HEK293 (cell line): ENCODE data around the gene PHF20.

Source experiments
- CTCF ChIA-PET: fragments of 350-600 bp; formaldehyde crosslinking; extraction: SDS; loops from one replicate; lab custom pipeline; 2021; ENCODE audit warnings: antibody characterized with exemption; lab: Yijun Ruan, JAX
- POLR2A ChIA-PET: fragments of 300-600 bp; formaldehyde crosslinking; extraction: SDS; loops from one replicate; lab custom pipeline; 2020; ENCODE audit warnings: antibody characterized with exemption, inconsistent platforms; lab: Yijun Ruan, JAX
- H3K27ac ChIP-seq: fragments of 200-500 bp; sonication (Bioruptor generic); 2 replicates; pipeline ENCODE4 v1.5.1; 2014; ENCODE audit warnings: low read depth, low read length, control low read depth, inconsistent platforms; ENCODE audit errors: extremely low read depth
- H3K36me3 ChIP-seq, 2 experiments: fragments of 200-500 bp in 1 of 2; sonication (Bioruptor generic) in 1 of 2; 1 replicate in 1 of 2; 2 replicates in 1 of 2; pipeline ENCODE4 v1.5.1; 2014 to 2017; ENCODE audit warnings: inconsistent platforms in 2 of 2, low read length in 2 of 2; ENCODE audit not compliant: control insufficient read depth in 2 of 2, insufficient read depth in 1 of 2
- H3K4me1 ChIP-seq: fragments of 200-500 bp; sonication (Bioruptor generic); 2 replicates; pipeline ENCODE4 v1.5.1; 2014; ENCODE audit warnings: mild to moderate bottlenecking, low read length, inconsistent platforms; ENCODE audit not compliant: control insufficient read depth, insufficient read depth
- H3K4me3 ChIP-seq: 2 replicates; pipeline ENCODE4 v1.5.1; 2011; ENCODE audit warnings: low read depth, mild to moderate bottlenecking, control low read depth, low read length, moderate library complexity
- H3K9me3 ChIP-seq: fragments of 200-500 bp; sonication (Bioruptor generic); 2 replicates; pipeline ENCODE4 v1.5.1; 2014; ENCODE audit warnings: low read depth, low read length, inconsistent platforms; ENCODE audit not compliant: control insufficient read depth, insufficient read depth
- FEZF1 ChIP-seq: fragments of 450-650 bp; formaldehyde crosslinking; IDR thresholded peaks from 2 replicates; pipeline ENCODE4 v1.5.1; 2016; ENCODE audit warnings: missing biosample characterization, missing genetic modification characterization
- GFI1B ChIP-seq: fragments of 450-650 bp; formaldehyde crosslinking; IDR thresholded peaks from 2 replicates; pipeline ENCODE4 v1.5.1; 2016; ENCODE audit warnings: missing biosample characterization, missing genetic modification characterization
- GLI2 ChIP-seq: fragments of 450-650 bp; formaldehyde crosslinking; IDR thresholded peaks from 2 replicates; pipeline ENCODE4; 2017; ENCODE audit warnings: missing biosample characterization, missing genetic modification characterization, low read depth, borderline replicate concordance
- GLI4 ChIP-seq: fragments of 450-650 bp; formaldehyde crosslinking; IDR thresholded peaks from 2 replicates; pipeline ENCODE4 v1.5.1; 2016; ENCODE audit warnings: missing biosample characterization, missing genetic modification characterization
- IKZF3 ChIP-seq: fragments of 450-650 bp; IDR thresholded peaks from 2 replicates; pipeline ENCODE4 v1.5.0; 2018; ENCODE audit warnings: missing biosample characterization, mild to moderate bottlenecking, missing genetic modification characterization, moderate library complexity
- MEIS1 ChIP-seq: sonication (generic); formaldehyde crosslinking; IDR thresholded peaks from 2 replicates; pipeline ENCODE4 v1.8.1; 2022; ENCODE audit warnings: missing genetic modification reagents, mild to moderate bottlenecking, borderline replicate concordance
- MYNN ChIP-seq: fragments of 450-650 bp; formaldehyde crosslinking; IDR thresholded peaks from 2 replicates; pipeline ENCODE4 v1.5.1; 2016; ENCODE audit warnings: missing biosample characterization, missing genetic modification characterization, borderline replicate concordance
- SCRT2 ChIP-seq: fragments of 450-650 bp; formaldehyde crosslinking; IDR thresholded peaks from 2 replicates; pipeline ENCODE4 v1.5.1; 2016; ENCODE audit warnings: missing biosample characterization, missing genetic modification characterization
- SP2 ChIP-seq: fragments of 450-650 bp; formaldehyde crosslinking; IDR thresholded peaks from 2 replicates; pipeline ENCODE4 v1.5.1; 2016; ENCODE audit warnings: missing biosample characterization, missing genetic modification characterization
- ZBTB17 ChIP-seq: fragments of 450-650 bp; formaldehyde crosslinking; IDR thresholded peaks from 2 replicates; pipeline ENCODE4 v1.5.1; 2016; ENCODE audit warnings: missing biosample characterization, missing genetic modification characterization
- ZBTB48 ChIP-seq: fragments of 450-650 bp; formaldehyde crosslinking; IDR thresholded peaks from 2 replicates; pipeline ENCODE4 v1.5.1; 2016; ENCODE audit warnings: missing biosample characterization, missing genetic modification characterization
- ZFHX2 ChIP-seq: fragments of 450-650 bp; formaldehyde crosslinking; conservative IDR thresholded peaks from 2 replicates; pipeline ENCODE4 v1.5.1; 2016; ENCODE audit warnings: missing biosample characterization, missing genetic modification characterization
- ZIC2 ChIP-seq: fragments of 450-650 bp; formaldehyde crosslinking; IDR thresholded peaks from 2 replicates; pipeline ENCODE4 v1.5.1; 2016; ENCODE audit warnings: missing biosample characterization, missing genetic modification characterization
- ZNF2 ChIP-seq: fragments of 450-650 bp; formaldehyde crosslinking; IDR thresholded peaks from 2 replicates; pipeline ENCODE4 v1.5.1; 2016; ENCODE audit warnings: missing biosample characterization, missing genetic modification characterization
- ZNF248 ChIP-seq: fragments of 450-650 bp; formaldehyde crosslinking; IDR thresholded peaks from 2 replicates; pipeline ENCODE4 v1.5.1; 2017; ENCODE audit warnings: missing biosample characterization, missing genetic modification characterization
- ZNF335 ChIP-seq: fragments of 450-650 bp; formaldehyde crosslinking; conservative IDR thresholded peaks from 2 replicates; pipeline ENCODE4 v1.5.1; 2016; ENCODE audit warnings: missing biosample characterization, missing genetic modification characterization
- ZNF366 ChIP-seq: fragments of 450-650 bp; formaldehyde crosslinking; conservative IDR thresholded peaks from 2 replicates; pipeline ENCODE4 v1.5.1; 2016; ENCODE audit warnings: missing biosample characterization, missing genetic modification characterization
- ZNF529 ChIP-seq: fragments of 450-650 bp; formaldehyde crosslinking; IDR thresholded peaks from 2 replicates; pipeline ENCODE4 v1.5.1; 2017; ENCODE audit warnings: missing genetic modification characterization, missing biosample characterization; ENCODE audit not compliant: insufficient replicate concordance
- ZNF558 ChIP-seq: fragments of 450-650 bp; formaldehyde crosslinking; IDR thresholded peaks from 2 replicates; pipeline ENCODE4 v1.5.1; 2016; ENCODE audit warnings: missing biosample characterization, missing genetic modification characterization
- TF ChIP-seq, protein P1 (sequence below): fragments of 450-650 bp; formaldehyde crosslinking; IDR thresholded peaks from 2 replicates; pipeline ENCODE4 v1.5.1; 2016; ENCODE audit warnings: missing biosample characterization, missing genetic modification characterization, borderline replicate concordance
- TF ChIP-seq, protein P2 (sequence below): sonication (generic); formaldehyde crosslinking; IDR thresholded peaks from 2 replicates; pipeline ENCODE4 v1.8.1; 2022; ENCODE audit warnings: mild to moderate bottlenecking, moderate library complexity, missing genetic modification reagents

PHF20 gene

DNA sequence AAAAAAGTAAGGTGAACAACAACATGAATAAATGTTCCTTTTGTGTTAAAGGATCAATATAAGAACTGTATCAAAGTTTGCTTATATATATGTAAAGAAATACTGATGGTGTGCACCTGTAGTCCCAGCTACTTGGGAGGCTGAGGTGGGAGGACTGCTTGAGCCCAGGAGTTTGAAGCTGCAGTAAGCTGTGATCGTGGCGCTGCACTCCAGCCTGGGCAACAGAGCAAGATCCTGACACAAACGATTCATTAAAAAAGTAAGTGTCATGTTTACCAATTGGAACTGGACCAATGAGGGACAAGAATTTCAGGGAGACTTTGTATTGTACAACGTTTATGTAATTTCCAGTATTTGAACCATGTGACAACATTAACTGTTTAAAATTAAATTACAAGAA, 5.0 kb upstream of the PHF20 start:
- ChIA-PET POLR2A (interaction anchor here (7.5 kb wide), 1 partner anchor 24 kb away, joined by 109 read pairs; the partner anchor contains the start of gene RBM39), CTCF (no interaction called here)
- Histone ChIP-seq H3K9me3 (no peaks in the 10 kb centered on the region), H3K4me3 (no peak overlapping the region), H3K27ac (no peak overlapping the region), H3K36me3 (no peaks in the 10 kb centered on the region), H3K4me1 (no peaks in the 10 kb centered on the region)
- TF ChIP-seq GLI2 (tag by site-specific recombination) (no peak), GLI4 (tag by site-specific recombination) (no peak), ZNF2 (no peak), ZNF248 (no peak)
- TF ChIP-seq, protein P1, sequence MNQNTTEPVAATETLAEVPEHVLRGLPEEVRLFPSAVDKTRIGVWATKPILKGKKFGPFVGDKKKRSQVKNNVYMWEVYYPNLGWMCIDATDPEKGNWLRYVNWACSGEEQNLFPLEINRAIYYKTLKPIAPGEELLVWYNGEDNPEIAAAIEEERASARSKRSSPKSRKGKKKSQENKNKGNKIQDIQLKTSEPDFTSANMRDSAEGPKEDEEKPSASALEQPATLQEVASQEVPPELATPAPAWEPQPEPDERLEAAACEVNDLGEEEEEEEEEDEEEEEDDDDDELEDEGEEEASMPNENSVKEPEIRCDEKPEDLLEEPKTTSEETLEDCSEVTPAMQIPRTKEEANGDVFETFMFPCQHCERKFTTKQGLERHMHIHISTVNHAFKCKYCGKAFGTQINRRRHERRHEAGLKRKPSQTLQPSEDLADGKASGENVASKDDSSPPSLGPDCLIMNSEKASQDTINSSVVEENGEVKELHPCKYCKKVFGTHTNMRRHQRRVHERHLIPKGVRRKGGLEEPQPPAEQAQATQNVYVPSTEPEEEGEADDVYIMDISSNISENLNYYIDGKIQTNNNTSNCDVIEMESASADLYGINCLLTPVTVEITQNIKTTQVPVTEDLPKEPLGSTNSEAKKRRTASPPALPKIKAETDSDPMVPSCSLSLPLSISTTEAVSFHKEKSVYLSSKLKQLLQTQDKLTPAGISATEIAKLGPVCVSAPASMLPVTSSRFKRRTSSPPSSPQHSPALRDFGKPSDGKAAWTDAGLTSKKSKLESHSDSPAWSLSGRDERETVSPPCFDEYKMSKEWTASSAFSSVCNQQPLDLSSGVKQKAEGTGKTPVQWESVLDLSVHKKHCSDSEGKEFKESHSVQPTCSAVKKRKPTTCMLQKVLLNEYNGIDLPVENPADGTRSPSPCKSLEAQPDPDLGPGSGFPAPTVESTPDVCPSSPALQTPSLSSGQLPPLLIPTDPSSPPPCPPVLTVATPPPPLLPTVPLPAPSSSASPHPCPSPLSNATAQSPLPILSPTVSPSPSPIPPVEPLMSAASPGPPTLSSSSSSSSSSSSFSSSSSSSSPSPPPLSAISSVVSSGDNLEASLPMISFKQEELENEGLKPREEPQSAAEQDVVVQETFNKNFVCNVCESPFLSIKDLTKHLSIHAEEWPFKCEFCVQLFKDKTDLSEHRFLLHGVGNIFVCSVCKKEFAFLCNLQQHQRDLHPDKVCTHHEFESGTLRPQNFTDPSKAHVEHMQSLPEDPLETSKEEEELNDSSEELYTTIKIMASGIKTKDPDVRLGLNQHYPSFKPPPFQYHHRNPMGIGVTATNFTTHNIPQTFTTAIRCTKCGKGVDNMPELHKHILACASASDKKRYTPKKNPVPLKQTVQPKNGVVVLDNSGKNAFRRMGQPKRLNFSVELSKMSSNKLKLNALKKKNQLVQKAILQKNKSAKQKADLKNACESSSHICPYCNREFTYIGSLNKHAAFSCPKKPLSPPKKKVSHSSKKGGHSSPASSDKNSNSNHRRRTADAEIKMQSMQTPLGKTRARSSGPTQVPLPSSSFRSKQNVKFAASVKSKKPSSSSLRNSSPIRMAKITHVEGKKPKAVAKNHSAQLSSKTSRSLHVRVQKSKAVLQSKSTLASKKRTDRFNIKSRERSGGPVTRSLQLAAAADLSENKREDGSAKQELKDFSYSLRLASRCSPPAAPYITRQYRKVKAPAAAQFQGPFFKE (tag by site-specific recombination), result no peak

DNA sequence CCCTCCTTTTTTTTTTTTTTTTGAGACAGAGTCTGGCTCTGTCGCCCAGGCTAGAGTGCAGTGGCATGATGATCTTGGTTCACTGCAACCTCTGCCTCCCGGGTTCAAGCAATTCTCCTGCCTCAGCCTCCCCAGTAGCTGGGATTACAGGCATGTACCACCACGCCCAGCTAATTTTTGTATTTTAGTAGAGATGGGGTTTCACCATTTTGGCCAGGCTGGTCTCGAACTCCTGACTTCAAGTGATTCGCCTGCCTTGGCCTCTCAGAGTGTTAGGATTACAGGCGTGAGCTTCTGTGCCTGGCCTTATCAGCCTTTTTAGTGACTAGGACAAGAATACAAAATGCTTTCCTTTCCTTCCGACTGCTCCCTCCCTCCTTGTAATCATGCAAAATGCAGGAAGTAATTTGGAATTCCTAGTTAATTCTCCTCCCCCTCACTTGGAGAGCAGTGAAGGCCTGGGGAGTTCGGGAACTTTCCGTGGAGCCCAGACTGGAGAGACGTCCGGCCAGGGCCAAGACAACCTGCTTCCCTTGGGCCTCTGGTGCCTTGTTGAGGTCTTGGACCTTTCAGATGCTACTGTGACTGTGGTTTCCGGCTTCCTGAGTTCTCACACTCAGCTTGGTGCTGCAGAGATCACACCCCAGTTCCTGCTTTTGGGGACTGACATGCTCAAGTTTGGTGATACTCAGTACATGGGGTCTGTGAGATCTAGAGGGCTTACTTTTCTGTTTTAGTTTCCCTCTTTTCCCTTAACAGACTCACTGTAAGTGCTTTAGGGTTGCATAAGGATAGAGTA, 3.9 kb upstream of the PHF20 start:
- TF ChIP-seq ZNF335, result 0 out of 2 replicates have a peak, but pooled peaks have one; percentile 14
- no peak for TF ChIP-seq ZNF529 (tag by site-specific recombination)
- Histone ChIP-seq H3K4me1 (peaks cover 2% of the 10 kb centered on the region), H3K27ac (no peak overlapping the region), H3K9me3 (no peaks in the 10 kb centered on the region), H3K4me3 (no peak overlapping the region), H3K36me3 (no peaks in the 10 kb centered on the region)
- ChIA-PET CTCF (interaction anchor here (1.8 kb wide), 1 partner anchor 26 kb away, joined by 5 read pairs; the partner anchor contains the start of gene RBM39), POLR2A (interaction anchor here (1.8 to 7.5 kb wide), 2 partner anchors 25 to 40 kb away, joined by 4 to 109 read pairs; partner anchors contain the start of gene RBM39)

DNA sequence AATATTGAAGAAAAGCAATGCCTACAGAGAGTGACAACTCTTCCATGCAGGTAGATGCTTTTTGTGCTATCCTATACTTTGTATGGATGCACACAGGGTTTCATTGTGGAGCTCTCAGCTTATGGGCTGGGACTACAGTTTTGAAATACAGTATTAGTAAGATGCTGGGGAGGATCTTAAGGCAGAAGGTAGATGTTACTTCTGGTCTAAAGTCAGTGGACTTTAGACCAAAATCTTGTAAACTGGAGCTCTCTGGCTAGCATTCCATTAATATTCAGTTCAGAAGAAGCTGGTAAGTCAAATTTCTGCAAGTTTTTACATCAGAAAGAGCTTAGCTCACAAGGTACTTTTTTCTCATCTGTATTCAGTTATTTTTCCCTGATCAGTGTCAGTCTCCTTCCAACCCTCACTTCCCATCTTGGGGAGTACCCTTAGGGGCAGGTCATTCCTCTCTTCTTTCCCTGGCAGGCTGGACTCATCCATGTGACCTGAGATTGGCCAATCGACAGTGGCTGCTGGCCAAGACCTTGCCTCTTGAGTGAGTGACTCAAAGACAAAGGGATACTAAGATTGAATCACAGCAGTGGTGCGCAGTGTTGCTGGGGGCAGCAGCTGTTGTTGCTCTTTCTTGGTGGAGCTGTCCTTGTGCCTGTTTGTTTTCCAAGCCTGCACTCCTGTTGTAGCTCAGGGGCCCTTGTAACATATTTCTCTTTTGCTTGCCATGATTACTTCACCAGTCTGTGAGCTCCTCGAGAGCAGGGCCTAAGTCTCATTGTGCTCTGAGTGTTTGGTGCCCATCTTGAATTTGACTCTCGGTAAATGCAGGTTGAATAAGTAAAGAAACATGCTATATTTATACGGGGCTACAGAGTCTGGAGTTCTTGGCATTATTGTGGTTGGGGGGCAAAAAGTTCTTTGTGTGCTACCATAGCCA, 2.8 kb upstream of the PHF20 start:
- Histone ChIP-seq H3K27ac (0 out of 2 replicates have a peak overlapping the region, but pooled peaks have one; percentile 37), H3K9me3 (no peaks in the 10 kb centered on the region), H3K4me1 (peaks cover 7% of the 10 kb centered on the region), H3K4me3 (no peak overlapping the region), H3K36me3 (no peaks in the 10 kb centered on the region)
- POLR2A ChIA-PET, result interaction anchor here (1.8 to 7.5 kb wide), 2 partner anchors 26 to 41 kb away, joined by 4 to 109 read pairs; partner anchors contain the start of gene RBM39
- CTCF ChIA-PET, result interaction anchor here (1.0 to 1.8 kb wide), 2 partner anchors 27 to 115 kb away, joined by 5 read pairs; partner anchors contain the start of gene RBM39
- peak; percentile 67 for TF ChIP-seq SP2 (tag by site-specific recombination)
- peak; percentile 75 for TF ChIP-seq GFI1B (tag by site-specific recombination)
- TF ChIP-seq ZNF366 (tag by site-specific recombination), result peak; percentile 77
- TF ChIP-seq ZNF558 (tag by site-specific recombination), result no peak
- TF ChIP-seq ZBTB48 (tag by site-specific recombination), result peak; percentile 86
- TF ChIP-seq MEIS1, result no peak
- peak; percentile 57; the same call in 1 of the 2 replicates for TF ChIP-seq SCRT2 (tag by site-specific recombination)
- TF ChIP-seq IKZF3, result 0 out of 2 replicates have a peak, but pooled peaks have one; percentile 22
- TF ChIP-seq, protein P2, sequence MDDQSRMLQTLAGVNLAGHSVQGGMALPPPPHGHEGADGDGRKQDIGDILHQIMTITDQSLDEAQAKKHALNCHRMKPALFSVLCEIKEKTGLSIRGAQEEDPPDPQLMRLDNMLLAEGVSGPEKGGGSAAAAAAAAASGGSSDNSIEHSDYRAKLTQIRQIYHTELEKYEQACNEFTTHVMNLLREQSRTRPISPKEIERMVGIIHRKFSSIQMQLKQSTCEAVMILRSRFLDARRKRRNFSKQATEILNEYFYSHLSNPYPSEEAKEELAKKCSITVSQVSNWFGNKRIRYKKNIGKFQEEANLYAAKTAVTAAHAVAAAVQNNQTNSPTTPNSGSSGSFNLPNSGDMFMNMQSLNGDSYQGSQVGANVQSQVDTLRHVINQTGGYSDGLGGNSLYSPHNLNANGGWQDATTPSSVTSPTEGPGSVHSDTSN (CRISPR knock-in tag), result no peak
- TF ChIP-seq ZNF335, result peak; percentile 89
- TF ChIP-seq ZFHX2 (tag by site-specific recombination), result no peak
- no peak for TF ChIP-seq MYNN
- TF ChIP-seq FEZF1, result peak; percentile 56
- TF ChIP-seq ZIC2, result no peak
- peak; percentile 93 for TF ChIP-seq ZBTB17 (tag by site-specific recombination)
